Right atrium auricular region (tissue), 2 donors: ENCODE results near the gene CDH5. TPM values are rescaled to one million over a fixed set of nuclear protein-coding genes. Genes with fewer than 3 reads are reported as not detected.

ENCODE experiments used
- DNase-seq: peaks from one replicate; pipeline ENCODE4 v3.0.0-alpha.2; 2019; ENCODE audit warnings: low spot score
- H3K27ac ChIP-seq, 2 donors: fragments of 200-600 bp; sonication (generic); 1 replicate in 1 of 2; 2 replicates in 1 of 2; pipeline ENCODE4 v1.5.1; 2016 to 2019
- H3K27me3 ChIP-seq, 2 donors: fragments of 200-600 bp; sonication (generic); one replicate each; pipeline versions ENCODE4 v1.5.1 to v1.6.0; 2017 to 2019
- H3K36me3 ChIP-seq: fragments of 200-600 bp; sonication (generic); one replicate; pipeline ENCODE4 v1.5.1; 2016
- H3K4me1 ChIP-seq, 2 donors: fragments of 200-600 bp; sonication (generic); one replicate each; pipeline versions ENCODE4 v1.5.1 to v1.6.0; 2017 to 2019
- H3K4me3 ChIP-seq, 2 donors: fragments of 200-600 bp; sonication (generic); 1 replicate in 1 of 2; 2 replicates in 1 of 2; pipeline ENCODE4 v1.5.1; 2017 to 2019; ENCODE audit warnings: mild to moderate bottlenecking in 1 of 2, moderate library complexity in 1 of 2
- H3K9me3 ChIP-seq, 2 donors: fragments of 200-600 bp; sonication (generic); one replicate each; pipeline ENCODE4 v1.5.1; 2019
- CTCF ChIP-seq, 2 donors: fragments of 200-600 bp; sonication (generic); IDR thresholded peaks; one replicate each; pipeline ENCODE4 v1.5.1; 2019; ENCODE audit warnings: antibody characterized with exemption in 2 of 2
- total RNA-seq, 2 donors: library from RNA; depleted of rRNA; stranded (reverse); fragments of >200 nt; gene quantifications; one replicate each; pipeline ENCODE4 v1.1.0, GENCODE V29; 2016

The CDH5 gene
- total RNA-seq, 2 donors from 2014 or later, result 47.4 to 58.0 TPM

GRCh38 chr16:66416136-66416535, 49.6 kb downstream of the CDH5 start:
- Histone ChIP-seq H3K36me3 (no peaks in the 10 kb centered on the region), H3K27ac (no peak overlapping the region), H3K4me1 (no peaks in the 10 kb centered on the region), H3K4me3 (no peak overlapping the region), H3K9me3 (no peaks in the 10 kb centered on the region), H3K27me3 (no peaks in the 10 kb centered on the region)
- DNase-seq, result peak; percentile 1
- no peak for TF ChIP-seq CTCF (IDR thresholded peaks at IDR 0.05)

DNA sequence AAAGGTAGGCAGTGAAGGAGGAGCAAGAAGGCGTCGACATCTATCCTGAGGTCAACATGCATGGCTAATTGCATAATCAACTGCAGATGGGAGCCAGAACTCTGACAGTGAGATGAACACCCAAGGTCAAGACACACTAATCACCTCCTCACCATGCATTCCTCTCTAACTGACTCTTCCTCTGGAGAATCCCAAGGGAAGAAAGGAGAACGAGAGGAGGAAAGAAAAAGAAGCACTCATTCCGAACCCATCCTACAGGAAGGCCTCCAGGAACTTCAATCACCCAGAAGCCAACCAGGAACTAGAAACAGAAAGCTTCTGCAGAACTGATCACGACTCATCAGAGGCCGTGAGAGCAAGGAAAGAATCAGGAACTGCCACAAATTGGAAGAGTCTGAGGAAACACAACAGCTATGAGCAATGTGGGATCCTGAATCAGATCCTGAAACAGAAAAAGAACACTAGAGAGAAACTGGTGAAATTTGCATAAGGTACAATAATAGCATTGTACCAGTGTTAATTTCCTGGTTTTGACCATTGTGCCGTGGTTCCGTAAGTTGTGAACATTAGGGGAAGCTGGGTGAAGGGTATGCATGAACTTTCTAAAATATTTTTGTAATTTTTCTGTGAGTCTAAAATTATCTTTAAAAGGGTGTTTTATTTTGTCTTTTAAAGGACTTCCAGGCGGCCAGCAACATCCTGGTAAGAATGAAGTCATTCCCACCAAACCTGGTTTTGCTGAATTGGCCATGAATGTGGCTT, 50.6 kb downstream of the CDH5 start:
- no peaks in the 10 kb centered on the region for H3K27me3 ChIP-seq
- no peak for DNase-seq
- H3K36me3 ChIP-seq, result no peaks in the 10 kb centered on the region
- H3K4me1 ChIP-seq, result no peaks in the 10 kb centered on the region
- no peak overlapping the region for H3K27ac ChIP-seq
- TF ChIP-seq CTCF (IDR thresholded peaks at IDR 0.05), result no peak
- H3K9me3 ChIP-seq, result no peaks in the 10 kb centered on the region
- H3K4me3 ChIP-seq, result no peak overlapping the region

- H3K27ac ChIP-seq, result no peak overlapping the region
- no peak for TF ChIP-seq CTCF (IDR thresholded peaks at IDR 0.05)
- no peaks in the 10 kb centered on the region for H3K36me3 ChIP-seq
- no peaks in the 10 kb centered on the region for H3K9me3 ChIP-seq
- H3K27me3 ChIP-seq, result no peaks in the 10 kb centered on the region
- no peaks in the 10 kb centered on the region for H3K4me1 ChIP-seq
- DNase-seq, result no peak
- no peak overlapping the region for H3K4me3 ChIP-seq
Observed at GRCh38 chr16:66418165-66418962, 51.9 kb downstream of the CDH5 start.

DNA sequence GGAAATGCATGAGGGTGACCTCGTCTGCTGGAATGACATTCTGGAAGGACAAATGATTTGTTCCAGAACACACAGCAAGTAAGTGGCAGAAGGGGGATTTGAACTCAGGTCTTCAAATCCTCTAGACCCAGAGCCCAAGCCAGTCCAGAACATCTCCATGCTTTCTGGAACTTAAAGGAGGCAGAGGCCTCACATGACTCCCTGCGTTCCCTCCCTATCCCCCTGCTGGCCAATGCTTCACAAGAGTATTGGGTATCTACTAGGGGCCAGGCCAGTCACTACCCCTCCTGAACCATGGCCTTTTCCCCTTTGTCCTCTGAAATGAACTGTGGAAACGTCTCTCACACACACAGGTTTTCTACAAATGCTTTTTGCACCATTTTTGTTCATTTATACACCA, 53.0 kb downstream of the CDH5 start:
- Histone ChIP-seq H3K9me3 (no peaks in the 10 kb centered on the region), H3K36me3 (no peaks in the 10 kb centered on the region)

GRCh38 chr16:66420396-66420795, 53.9 kb downstream of the CDH5 start:
- no peak for TF ChIP-seq CTCF (IDR thresholded peaks at IDR 0.05)
- no peak for DNase-seq
- Histone ChIP-seq H3K27ac (no peak overlapping the region), H3K36me3 (no peaks in the 10 kb centered on the region), H3K9me3 (no peaks in the 10 kb centered on the region), H3K27me3 (no peaks in the 10 kb centered on the region), H3K4me3 (no peak overlapping the region), H3K4me1 (no peaks in the 10 kb centered on the region)

More for the DNA sequence above, 53.0 kb downstream of the CDH5 start:
- no peaks in the 10 kb centered on the region for H3K4me1 ChIP-seq
- H3K27ac ChIP-seq, result no peak overlapping the region
- H3K27me3 ChIP-seq, result no peaks in the 10 kb centered on the region
- H3K4me3 ChIP-seq, result no peak overlapping the region
- no peak for DNase-seq
- TF ChIP-seq CTCF (IDR thresholded peaks at IDR 0.05), result no peak
